Neural cell (in vitro differentiated cells): ENCODE measurements around the gene ABCB7. TPM values are rescaled to one million over a fixed set of nuclear protein-coding genes. Genes with fewer than 3 reads are reported as not detected.

Experiments
- H2AFZ ChIP-seq: fragments of 200-600, 300-800 bp; sonication (generic), shearing (Covaris generic); 2 replicates; pipeline ENCODE4 v1.6.0; 2014; ENCODE audit warnings: low read depth, mild to moderate bottlenecking, antibody characterized with exemption, low read length, moderate library complexity
- H3F3A ChIP-seq: fragments of 200-600 bp; shearing (Covaris generic); 2 replicates; pipeline ENCODE4 v1.6.1; 2016; ENCODE audit warnings: mild to moderate bottlenecking, moderate library complexity, mixed read lengths, antibody characterized with exemption, low read length; ENCODE audit not compliant: insufficient read depth, poor library complexity, severe bottlenecking
- H3K27ac ChIP-seq: fragments of 200-600, 300-800 bp; sonication (generic), shearing (Covaris generic); 2 replicates; pipeline ENCODE4 v1.5.1; 2014; ENCODE audit warnings: mild to moderate bottlenecking, low read length, moderate library complexity
- H3K27me3 ChIP-seq: fragments of 300-800, 200-600 bp; sonication (generic), shearing (Covaris generic); 2 replicates; pipeline ENCODE4 v1.6.0; 2014; ENCODE audit warnings: mild to moderate bottlenecking, low read depth, low read length, moderate library complexity; ENCODE audit not compliant: insufficient read depth
- H3K36me3 ChIP-seq: fragments of 300-800, 200-600 bp; sonication (generic), shearing (Covaris generic); 2 replicates; pipeline ENCODE4 v1.5.1; 2014; ENCODE audit warnings: mild to moderate bottlenecking, antibody characterized with exemption, low read length, moderate library complexity; ENCODE audit not compliant: insufficient read depth
- H3K4me2 ChIP-seq: fragments of 300-800, 200-600 bp; sonication (generic), shearing (Covaris generic); 2 replicates; pipeline ENCODE4 v1.6.0; 2014; ENCODE audit warnings: mild to moderate bottlenecking, low read length
- H3K4me3 ChIP-seq: fragments of 300-800, 200-600 bp; sonication (generic), shearing (Covaris generic); 2 replicates; pipeline ENCODE4 v1.5.1; 2014; ENCODE audit warnings: mild to moderate bottlenecking, low read length, moderate library complexity
- H3K79me2 ChIP-seq: fragments of 200-600 bp; shearing (Covaris generic); replicated peaks from 2 replicates; pipeline ENCODE4 v1.6.0; 2014; ENCODE audit warnings: mild to moderate bottlenecking, low read length, moderate library complexity; ENCODE audit not compliant: insufficient read depth
- H3K9ac ChIP-seq: fragments of 300-800, 200-600 bp; sonication (generic), shearing (Covaris generic); 2 replicates; pipeline ENCODE4 v1.6.1; 2016; ENCODE audit warnings: mild to moderate bottlenecking, low read length, mixed read lengths
- H3K9me2 ChIP-seq: fragments of 200-600 bp; shearing (Covaris generic); 2 replicates; pipeline ENCODE4 v1.6.1; 2016; ENCODE audit warnings: mild to moderate bottlenecking, low read length, mixed read lengths; ENCODE audit not compliant: insufficient read depth
- H3K9me3 ChIP-seq: fragments of 200-600, 300-800 bp; sonication (generic), shearing (Covaris generic); 2 replicates; pipeline ENCODE4 v1.6.1; 2016; ENCODE audit warnings: mild to moderate bottlenecking, mixed run types, low read length, moderate library complexity, mixed read lengths
- H4K20me1 ChIP-seq: fragments of 200-600 bp; shearing (Covaris generic); 2 replicates; pipeline ENCODE4 v1.6.1; 2016; ENCODE audit warnings: mild to moderate bottlenecking, mixed run types; ENCODE audit not compliant: insufficient read depth
- CTCF ChIP-seq: fragments of 450-650 bp; IDR thresholded peaks from 2 replicates; pipeline ENCODE4 v1.5.1; 2014; ENCODE audit warnings: antibody characterized with exemption, mild to moderate bottlenecking, moderate library complexity; ENCODE audit not compliant: poor library complexity, severe bottlenecking
- EP300 ChIP-seq: fragments of 450-650 bp; conservative IDR thresholded peaks from 2 replicates; pipeline ENCODE4 v1.6.1; 2014; ENCODE audit warnings: antibody characterized with exemption, mild to moderate bottlenecking, moderate library complexity; ENCODE audit not compliant: poor library complexity, severe bottlenecking
- EZH2 ChIP-seq: fragments of 200-600, 300-800 bp; shearing (Covaris generic), sonication (generic); IDR thresholded peaks from 2 replicates; pipeline ENCODE4 v1.6.1; 2014; ENCODE audit warnings: antibody characterized with exemption, low read length, borderline replicate concordance, mild to moderate bottlenecking; ENCODE audit not compliant: insufficient read depth, poor library complexity, severe bottlenecking
- MXI1 ChIP-seq: fragments of 450-650 bp; conservative IDR thresholded peaks from 2 replicates; pipeline ENCODE4 v1.6.1; 2014; ENCODE audit warnings: antibody characterized with exemption, mild to moderate bottlenecking; ENCODE audit not compliant: poor library complexity, severe bottlenecking
- POLR2AphosphoS5 ChIP-seq: IDR thresholded peaks from 2 replicates; pipeline ENCODE4 v1.6.1; 2012
- RAD21 ChIP-seq: fragments of 450-650 bp; conservative IDR thresholded peaks from 2 replicates; pipeline ENCODE4 v1.6.1; 2014; ENCODE audit warnings: antibody characterized with exemption, mild to moderate bottlenecking, moderate library complexity
- SMC3 ChIP-seq: fragments of 450-650 bp; conservative IDR thresholded peaks from 2 replicates; pipeline ENCODE4 v1.6.1; 2014; ENCODE audit warnings: antibody characterized with exemption, mild to moderate bottlenecking, moderate library complexity; ENCODE audit not compliant: poor library complexity
- TAF1 ChIP-seq: IDR thresholded peaks from 2 replicates; pipeline ENCODE4 v1.6.1; 2012; ENCODE audit warnings: low read depth
- polyA plus RNA-seq: library from polyadenylated mRNA; depleted of rRNA; stranded (reverse); fragments of >200 nt; gene quantifications from 2 replicates; pipeline ENCODE4 v1.2.3, GENCODE V29; 2014
- TF ChIP-seq, protein P1 (sequence below): IDR thresholded peaks from 2 replicates; pipeline ENCODE4 v1.6.1; 2012; ENCODE audit warnings: borderline replicate concordance

ABCB7 gene
- polyA plus RNA-seq, 1 donor from 2014 or later, result 25.1 TPM

GRCh38 chrX:75158054-75158453 is 2.0 kb upstream of the ABCB7 start:
- H3K9me2 ChIP-seq, result no peaks in the 10 kb centered on the region
- no peak overlapping the region for H3K4me2 ChIP-seq
- no peaks in the 10 kb centered on the region for H3K9me3 ChIP-seq
- H2AFZ ChIP-seq, result no peak overlapping the region
- H3K79me2 ChIP-seq, result peaks cover 11% of the 10 kb centered on the region
- no peaks in the 10 kb centered on the region for H3K27me3 ChIP-seq
- H4K20me1 ChIP-seq, result no peaks in the 10 kb centered on the region
- H3K27ac ChIP-seq, result no peak overlapping the region
- H3K9ac ChIP-seq, result no peak overlapping the region
- TF ChIP-seq MXI1 (no peak), RAD21 (no peak)
- H3K36me3 ChIP-seq, result no peaks in the 10 kb centered on the region
- no peaks in the 10 kb centered on the region for H3F3A ChIP-seq
- H3K4me3 ChIP-seq, result no peak overlapping the region

GRCh38 chrX:75156531-75156945 is 455 bp upstream of the ABCB7 start:
- Histone ChIP-seq H3K27ac (peak overlapping the region; percentile 77), H3K4me3 (peak overlapping the region; percentile 75), H3K4me2 (peak overlapping the region; percentile 76), H3K79me2 (peaks cover 11% of the 10 kb centered on the region), H2AFZ (peak overlapping the region; percentile 93), H3K9me3 (no peaks in the 10 kb centered on the region), H3K9ac (peak overlapping the region; percentile 77), H4K20me1 (no peaks in the 10 kb centered on the region), H3K27me3 (no peaks in the 10 kb centered on the region), H3K9me2 (no peaks in the 10 kb centered on the region), H3K36me3 (no peaks in the 10 kb centered on the region), H3F3A (no peaks in the 10 kb centered on the region)
- TF ChIP-seq, protein P1, sequence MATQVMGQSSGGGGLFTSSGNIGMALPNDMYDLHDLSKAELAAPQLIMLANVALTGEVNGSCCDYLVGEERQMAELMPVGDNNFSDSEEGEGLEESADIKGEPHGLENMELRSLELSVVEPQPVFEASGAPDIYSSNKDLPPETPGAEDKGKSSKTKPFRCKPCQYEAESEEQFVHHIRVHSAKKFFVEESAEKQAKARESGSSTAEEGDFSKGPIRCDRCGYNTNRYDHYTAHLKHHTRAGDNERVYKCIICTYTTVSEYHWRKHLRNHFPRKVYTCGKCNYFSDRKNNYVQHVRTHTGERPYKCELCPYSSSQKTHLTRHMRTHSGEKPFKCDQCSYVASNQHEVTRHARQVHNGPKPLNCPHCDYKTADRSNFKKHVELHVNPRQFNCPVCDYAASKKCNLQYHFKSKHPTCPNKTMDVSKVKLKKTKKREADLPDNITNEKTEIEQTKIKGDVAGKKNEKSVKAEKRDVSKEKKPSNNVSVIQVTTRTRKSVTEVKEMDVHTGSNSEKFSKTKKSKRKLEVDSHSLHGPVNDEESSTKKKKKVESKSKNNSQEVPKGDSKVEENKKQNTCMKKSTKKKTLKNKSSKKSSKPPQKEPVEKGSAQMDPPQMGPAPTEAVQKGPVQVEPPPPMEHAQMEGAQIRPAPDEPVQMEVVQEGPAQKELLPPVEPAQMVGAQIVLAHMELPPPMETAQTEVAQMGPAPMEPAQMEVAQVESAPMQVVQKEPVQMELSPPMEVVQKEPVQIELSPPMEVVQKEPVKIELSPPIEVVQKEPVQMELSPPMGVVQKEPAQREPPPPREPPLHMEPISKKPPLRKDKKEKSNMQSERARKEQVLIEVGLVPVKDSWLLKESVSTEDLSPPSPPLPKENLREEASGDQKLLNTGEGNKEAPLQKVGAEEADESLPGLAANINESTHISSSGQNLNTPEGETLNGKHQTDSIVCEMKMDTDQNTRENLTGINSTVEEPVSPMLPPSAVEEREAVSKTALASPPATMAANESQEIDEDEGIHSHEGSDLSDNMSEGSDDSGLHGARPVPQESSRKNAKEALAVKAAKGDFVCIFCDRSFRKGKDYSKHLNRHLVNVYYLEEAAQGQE, result no peak
- TF ChIP-seq RAD21 (no peak), MXI1 (no peak), EP300 (no peak), TAF1 (no peak), EZH2 (no peak), CTCF (no peak), SMC3 (no peak), POLR2AphosphoS5 (no peak)

DNA sequence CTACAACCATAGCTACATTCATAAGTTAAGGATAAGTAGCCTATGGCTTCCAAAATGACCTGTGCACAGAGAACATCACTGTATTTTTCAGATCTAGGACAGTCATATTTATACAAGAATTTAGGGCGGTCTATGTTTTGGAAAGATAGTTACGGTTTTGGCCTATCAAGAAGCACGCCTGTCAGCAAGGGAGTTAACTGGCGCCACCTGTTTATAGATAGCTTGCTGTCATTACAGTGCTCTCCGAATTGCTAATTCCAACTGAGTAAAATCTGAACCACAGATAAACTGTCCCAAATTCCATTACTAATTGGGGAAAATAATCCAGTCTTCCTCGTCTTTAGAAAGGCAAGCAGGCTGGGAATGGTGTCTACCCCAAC is 646 bp downstream of the ABCB7 start:
- H3K27ac ChIP-seq, result peak overlapping the region; percentile 77
- peak overlapping the region; percentile 27 for H2AFZ ChIP-seq

More for the DNA sequence above, 646 bp downstream of the ABCB7 start:
- TF ChIP-seq, protein P1, result no peak
- TF ChIP-seq MXI1, result no peak
- no peak for TF ChIP-seq POLR2AphosphoS5
- TF ChIP-seq EZH2, result no peak
- TF ChIP-seq RAD21, result no peak
- no peak for TF ChIP-seq SMC3
- no peak for TF ChIP-seq TAF1
- no peak for TF ChIP-seq CTCF
- TF ChIP-seq EP300, result no peak
- no peaks in the 10 kb centered on the region for H3K9me3 ChIP-seq
- H3K79me2 ChIP-seq, result peaks cover 11% of the 10 kb centered on the region
- H3K4me2 ChIP-seq, result peak overlapping the region; percentile 70
- peak overlapping the region; percentile 75 for H3K4me3 ChIP-seq
- no peaks in the 10 kb centered on the region for H3K9me2 ChIP-seq
- H3K27me3 ChIP-seq, result no peaks in the 10 kb centered on the region
- H4K20me1 ChIP-seq, result no peaks in the 10 kb centered on the region
- H3K9ac ChIP-seq, result peak overlapping the region; percentile 77
- no peaks in the 10 kb centered on the region for H3F3A ChIP-seq
- H3K36me3 ChIP-seq, result no peaks in the 10 kb centered on the region
